Stimulated activated CD8-positive, alpha-beta memory T cell treated with anti-CD3 and anti-CD28 coated beads, Interleukin-15, amount 100 ng/mL, for 48 hours (primary cell): ENCODE measurements around the gene RMND5A.

Experiments
- DNase-seq, 2 donors: peaks; one replicate each; pipeline ENCODE4 v3.0.0-alpha.2; 2020; ENCODE audit warnings: low read depth in 2 of 2

RMND5A gene

DNA sequence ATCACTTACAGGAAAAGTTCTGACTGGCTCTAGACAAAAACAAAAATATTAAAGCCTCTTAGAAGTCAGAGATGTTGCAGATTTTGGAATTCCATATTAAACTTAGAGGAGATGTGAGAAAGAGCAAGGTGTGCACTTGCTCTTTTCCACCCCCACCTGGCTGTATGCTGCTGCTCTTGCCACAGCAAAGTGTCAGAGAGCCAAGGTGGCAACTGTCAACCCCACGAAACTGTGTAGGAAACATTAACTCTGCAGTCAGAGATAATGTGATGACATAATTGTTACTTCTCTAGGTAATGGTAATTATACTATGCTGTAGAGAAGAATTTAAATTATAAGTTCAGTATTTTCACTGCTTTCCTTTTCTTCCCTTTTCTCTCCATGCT, 45.2 kb downstream of the RMND5A start:
- DNase-seq: no peak

DNA sequence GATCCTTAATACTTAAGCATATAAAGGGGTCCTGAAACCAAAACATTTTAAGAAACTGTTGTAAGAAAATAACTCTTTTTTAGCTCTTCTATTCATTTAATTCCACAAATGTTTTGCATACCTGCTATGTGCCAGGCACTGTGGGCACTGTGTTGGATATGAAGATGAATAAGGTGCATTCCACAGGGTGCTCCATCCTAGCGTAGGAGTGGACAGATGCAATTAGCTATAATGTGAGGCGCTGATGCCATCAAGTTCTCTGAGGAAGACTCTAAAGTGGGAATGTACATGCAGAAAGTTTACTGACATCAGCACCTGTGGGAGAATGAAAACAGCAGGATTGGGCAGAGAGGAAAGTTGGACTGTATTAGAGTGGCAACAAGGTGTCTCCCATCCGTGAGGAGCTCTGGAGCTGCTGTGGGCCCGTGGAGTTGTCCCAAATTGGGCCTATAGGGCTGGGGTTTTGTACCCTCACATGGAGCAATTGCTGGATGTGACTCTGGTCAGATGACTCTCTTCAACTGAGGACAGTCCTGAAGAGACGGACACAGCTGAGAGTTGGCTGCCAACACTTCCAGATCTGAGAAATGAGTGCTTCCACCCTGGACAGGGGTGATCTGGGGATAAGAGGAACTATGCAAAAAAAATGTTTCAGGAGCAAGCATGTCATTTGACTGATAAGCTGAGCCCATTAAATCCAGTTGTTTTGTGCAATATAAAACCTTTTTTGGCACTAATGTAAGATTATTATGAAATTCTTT, 48.3 kb downstream of the RMND5A start:
- DNase-seq: no peak

DNA sequence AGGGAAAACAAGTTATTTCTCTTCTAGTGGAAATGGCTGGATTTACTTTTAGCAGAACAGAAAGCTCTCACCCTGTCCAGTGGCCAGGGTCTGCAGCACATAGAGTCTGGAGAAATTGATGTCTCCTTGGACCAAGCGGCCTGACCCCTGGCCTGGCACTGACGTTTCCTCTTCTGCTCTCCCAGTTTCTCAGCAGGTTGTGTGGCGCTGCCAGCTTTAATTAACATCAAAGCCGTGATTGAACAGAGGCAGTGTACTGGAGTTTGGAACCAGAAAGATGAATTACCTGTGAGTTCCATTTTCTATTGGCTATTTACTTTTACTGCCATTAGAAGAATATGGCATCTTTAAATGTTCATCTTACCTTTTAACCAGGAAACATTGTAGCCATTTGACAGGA, 49.7 kb downstream of the RMND5A start:
- DNase-seq: no peak

- no peak for DNase-seq
Observed at GRCh38 chr2:86770816-86771301, 50.8 kb downstream of the RMND5A start.

DNA sequence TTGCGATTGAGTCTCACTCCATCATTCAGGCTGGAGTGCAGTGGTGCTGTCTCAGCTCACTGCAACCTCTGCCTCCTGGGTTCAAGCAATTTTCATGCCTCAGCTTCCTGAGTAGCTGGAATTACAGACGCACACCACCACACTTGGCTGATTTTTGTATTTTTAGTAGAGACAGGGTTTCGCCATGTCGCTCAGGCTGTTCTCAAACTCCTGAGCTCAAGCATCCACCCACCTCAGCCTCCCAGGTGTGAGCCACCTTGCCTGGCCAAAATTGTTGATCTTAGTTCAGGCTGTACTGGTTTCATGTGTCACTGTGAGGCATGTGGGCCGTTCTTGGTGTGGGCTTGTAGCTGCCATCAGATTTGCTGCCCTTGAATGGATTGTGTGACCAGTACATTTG, 52.5 kb downstream of the RMND5A start:
- DNase-seq: no peak

- no peak for DNase-seq
Observed at GRCh38 chr2:86774862-86775261, 54.8 kb downstream of the RMND5A start.

- DNase-seq: no peak
Observed at GRCh38 chr2:86775338-86775737, 55.2 kb downstream of the RMND5A start.

- DNase-seq: no peak
Observed at GRCh38 chr2:86776532-86776931, 56.4 kb downstream of the RMND5A start.

GRCh38 chr2:86778957-86779356, 58.9 kb downstream of the RMND5A start:
- no peak for DNase-seq

DNA sequence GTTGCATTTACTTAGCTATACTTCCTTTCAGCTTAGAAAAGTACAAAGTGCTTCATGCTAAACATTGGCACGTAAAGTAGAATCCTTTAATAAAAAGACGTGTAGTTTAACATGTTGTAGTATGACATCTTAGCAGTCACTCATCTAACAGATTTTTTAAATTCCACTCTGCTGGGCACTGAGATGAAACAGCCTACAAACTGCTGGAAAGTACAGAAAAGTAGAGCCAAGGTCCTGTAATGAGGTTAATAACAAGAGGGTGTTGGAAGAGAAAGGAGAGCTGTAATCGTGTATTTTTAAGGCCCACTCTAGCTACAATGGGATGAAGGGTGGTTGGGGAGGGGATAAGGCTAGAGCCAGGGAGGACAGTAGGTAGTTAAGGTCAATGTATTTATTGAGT, 59.9 kb downstream of the RMND5A start:
- DNase-seq: no peak

GRCh38 chr2:86781363-86781762, 61.3 kb downstream of the RMND5A start:
- no peak for DNase-seq

GRCh38 chr2:86782748-86783147, 62.7 kb downstream of the RMND5A start:
- DNase-seq: no peak

DNA sequence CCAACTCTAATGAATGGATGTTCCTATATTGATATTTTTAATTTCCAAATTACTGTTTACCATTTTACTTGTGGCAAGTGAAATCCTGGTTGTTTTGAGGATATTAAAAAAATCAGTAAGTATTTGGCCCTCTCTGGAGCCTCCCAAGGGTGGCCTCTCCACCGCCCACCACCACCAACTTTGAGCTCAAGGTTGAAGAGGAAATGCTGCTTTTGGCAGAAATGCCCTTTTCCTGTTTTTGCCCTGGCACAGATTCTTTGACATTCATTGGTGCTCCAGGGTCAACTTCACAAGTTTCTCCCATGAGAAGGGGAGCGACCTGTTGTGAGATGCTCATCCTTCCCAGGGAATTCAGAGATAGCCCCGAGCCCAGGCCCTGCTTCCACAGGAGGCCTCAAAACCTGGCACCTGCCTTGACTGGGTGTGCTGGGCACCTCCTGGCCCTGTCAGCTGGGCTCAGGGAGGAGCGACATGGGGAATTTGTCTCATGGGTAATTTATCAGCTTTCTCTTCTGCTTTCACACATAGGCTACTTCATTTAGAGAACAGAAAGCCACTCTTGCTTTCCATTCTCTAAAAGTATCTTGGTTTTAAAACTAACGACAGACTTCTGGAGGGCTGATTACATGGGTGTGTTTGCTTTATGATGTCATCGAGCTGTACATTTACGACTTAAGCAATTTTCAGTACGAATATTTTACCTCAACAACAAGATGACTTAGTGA, 63.7 kb downstream of the RMND5A start:
- DNase-seq: peak in 1 of 2 donors; percentile 39

DNA sequence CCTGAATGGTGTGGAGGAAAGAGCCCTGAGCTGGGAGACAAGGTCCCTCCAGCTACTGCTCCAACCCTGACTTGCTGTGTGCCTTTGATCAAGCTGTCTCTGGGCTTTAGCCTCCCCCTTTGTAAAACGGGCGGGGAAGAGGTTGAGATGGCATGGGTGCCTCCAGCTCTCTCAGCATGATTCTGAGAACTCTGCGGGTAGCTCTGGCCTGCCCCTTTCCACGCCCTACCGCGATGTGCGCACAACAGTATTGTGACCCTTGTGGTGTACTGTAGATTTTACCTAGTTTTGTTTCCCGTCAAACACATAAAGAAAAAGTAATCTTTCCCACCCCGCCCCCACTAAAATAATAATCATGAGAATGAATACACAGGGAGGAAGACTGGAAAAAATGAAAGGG, 65.4 kb downstream of the RMND5A start:
- DNase-seq: peak; percentile 75 to 81

DNA sequence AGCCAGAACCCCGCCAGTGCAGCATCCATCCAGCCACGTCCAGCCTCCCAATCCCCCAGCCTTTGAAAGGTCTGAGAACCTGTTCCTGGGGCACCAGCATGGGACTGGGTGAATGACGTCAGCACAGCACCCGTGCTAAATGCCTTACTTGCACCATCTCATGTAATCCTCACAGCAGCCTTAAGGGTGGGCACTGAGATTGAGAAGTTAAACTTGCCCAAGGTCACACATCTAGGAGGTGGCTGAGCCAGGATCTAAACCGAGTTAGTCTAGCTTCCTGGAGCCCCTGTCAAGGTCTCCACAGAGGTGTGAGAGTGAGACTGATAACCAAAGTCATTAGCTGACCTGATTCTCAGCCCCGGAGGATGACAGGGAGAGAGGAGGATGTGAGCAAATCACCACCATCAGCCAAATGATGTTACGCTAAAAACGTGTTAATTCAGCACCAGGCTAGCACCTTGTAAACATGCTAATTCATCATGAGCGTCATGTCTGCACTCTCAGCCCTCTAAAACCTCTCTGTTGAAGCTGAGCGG, 66.0 kb downstream of the RMND5A start:
- peak in 1 of 2 donors; percentile 61 for DNase-seq

GRCh38 chr2:86787736-86788135, 67.6 kb downstream of the RMND5A start:
- DNase-seq: peak in 1 of 2 donors; percentile 19

GRCh38 chr2:86788165-86788564, 68.1 kb downstream of the RMND5A start:
- no peak for DNase-seq

GRCh38 chr2:86788881-86789686, 69.0 kb downstream of the RMND5A start:
- DNase-seq: peak in 1 of 2 donors; percentile 58

GRCh38 chr2:86789687-86790133, 69.6 kb downstream of the RMND5A start:
- DNase-seq: no peak

GRCh38 chr2:86790134-86790675, 70.1 kb downstream of the RMND5A start:
- peak in 1 of 2 donors; percentile 20 for DNase-seq
